Measurements from ENCODE around the gene TSHZ1.

The TSHZ1 gene

DNA sequence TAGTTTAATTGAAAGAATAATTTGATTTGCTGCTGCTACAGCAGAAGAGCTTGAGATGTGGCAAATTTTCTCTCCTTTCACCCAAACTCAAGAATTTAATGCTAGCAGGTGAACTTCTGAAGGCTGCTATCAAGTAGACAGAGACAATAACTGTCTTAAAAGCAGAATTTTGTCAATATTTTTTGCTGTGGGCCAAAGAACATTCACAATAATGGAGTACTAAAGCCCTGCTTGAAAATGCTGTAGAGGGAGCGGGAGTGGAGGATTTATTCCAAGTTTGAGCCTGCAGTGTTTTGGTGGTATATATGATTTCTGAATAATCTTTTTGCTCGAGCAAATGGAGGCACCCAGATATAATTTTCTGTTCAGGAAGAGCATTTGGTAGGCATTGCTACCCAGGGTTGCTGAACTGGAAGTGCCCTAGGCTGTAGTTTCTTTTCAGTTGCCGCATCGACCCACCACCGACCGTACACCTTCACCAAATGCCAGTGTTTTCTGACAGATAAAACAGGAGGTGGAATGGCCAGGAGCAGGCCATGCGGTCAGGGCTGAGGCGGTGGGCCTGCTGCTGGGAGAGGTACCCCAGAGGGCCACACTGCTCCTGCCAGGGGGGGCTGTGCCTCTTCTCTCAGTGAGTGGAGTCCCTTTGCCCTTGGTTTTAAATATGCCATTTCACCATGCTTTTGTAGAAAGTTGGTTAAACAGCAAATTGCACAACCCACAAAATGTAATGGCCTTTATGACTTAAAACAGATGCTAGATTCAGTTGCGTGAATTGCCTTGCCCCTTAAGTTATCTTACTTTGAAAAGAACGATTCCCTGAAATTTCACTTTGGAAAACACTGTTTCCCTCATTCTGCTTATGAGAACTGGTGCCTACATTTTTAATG, 36.4 kb downstream of the TSHZ1 start:
- no peak for DNase-seq (ENCODE audit: low read depth)

DNA sequence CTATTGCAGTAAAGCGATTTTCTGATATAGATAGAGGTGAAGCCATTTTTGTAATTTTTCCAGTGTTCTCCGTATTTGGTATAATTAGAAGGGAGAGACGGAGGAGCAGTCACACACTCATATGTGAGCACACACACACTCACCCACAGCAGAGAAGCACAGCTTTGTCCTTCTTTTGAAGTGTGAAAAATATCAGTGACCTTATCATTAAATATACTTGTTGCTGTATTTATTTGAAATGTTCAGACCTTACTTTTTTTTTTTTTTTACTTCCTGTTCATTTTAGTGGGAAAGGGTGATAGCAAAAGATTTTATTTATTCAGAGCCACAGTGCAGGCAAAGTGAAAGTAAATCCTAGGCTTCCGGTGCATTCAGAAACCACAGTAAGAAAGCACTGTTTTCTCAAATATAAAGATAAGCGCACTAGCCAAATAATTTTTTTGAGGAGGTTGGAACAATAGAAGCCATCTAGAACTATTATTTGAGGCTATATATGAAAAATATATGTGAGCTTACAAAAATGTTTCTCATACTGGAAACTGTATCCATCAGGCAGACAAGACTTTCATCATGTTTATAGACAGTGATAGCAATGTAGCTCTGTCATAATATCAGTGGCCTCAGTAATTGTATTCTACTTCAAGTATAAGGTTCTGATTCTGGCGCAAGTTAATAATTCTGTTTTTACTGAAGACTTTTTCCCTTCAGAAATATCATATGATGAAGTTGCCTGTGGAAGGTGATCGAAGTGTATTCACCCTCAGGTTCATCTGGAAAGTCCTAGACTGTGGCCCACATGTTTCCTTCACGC, 37.2 kb downstream of the TSHZ1 start:
- no peak for DNase-seq (ENCODE audit: low read depth)

DNA sequence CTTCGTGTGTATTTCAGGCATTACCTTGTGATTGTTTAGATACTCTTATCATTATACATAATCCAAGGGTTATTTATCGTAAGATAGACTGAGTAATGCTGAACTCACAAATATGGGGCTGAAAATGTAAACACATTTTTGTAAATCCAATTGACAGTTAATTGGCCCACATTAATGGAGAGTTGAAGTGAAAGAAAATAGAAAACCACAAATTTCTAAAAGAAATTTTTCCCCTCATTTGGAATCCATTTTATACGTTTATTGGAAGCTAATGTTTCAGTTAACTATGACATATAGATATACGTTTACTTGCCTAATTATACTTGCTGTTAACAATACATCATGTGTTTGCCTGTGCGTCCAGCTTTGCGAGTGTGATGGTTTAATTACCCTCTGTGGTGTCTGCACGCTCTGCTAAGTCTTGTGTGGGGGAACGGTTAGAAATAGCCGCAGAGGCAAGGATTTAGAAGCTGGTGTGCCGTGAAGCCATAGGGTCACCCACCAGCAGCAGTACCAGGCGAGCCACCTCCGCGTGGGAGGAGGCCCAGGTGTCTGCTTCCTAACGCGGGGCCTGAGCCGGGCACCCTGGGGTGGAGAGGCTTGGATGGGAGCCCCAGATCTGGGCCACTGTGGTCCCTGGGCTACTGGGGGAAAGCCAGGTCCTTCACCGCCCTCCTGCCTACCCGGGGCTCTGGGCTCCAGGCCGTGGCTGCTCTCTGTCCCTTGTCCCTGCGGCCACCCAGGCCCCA, 38.0 kb downstream of the TSHZ1 start:
- no peak for DNase-seq (ENCODE audit: low read depth)

DNA sequence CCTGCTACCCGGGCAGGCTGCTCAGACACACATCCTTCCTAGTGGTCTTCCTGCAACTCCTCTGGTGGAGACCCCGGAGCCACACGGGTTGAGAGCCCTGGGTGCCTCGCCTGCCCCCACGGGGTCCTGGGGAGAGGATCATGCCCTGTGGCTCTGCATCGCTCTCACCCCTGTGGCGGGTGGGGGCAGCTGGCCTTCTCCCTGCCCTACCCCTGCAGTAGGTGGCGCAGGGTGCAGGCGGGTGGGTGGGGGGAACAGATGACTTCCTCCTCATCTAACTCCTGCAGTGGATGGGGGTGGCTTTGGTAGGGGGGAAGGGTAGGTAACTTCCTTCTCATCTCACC, 38.5 kb downstream of the TSHZ1 start:
- DNase-seq (ENCODE audit: low read depth), result no peak

DNA sequence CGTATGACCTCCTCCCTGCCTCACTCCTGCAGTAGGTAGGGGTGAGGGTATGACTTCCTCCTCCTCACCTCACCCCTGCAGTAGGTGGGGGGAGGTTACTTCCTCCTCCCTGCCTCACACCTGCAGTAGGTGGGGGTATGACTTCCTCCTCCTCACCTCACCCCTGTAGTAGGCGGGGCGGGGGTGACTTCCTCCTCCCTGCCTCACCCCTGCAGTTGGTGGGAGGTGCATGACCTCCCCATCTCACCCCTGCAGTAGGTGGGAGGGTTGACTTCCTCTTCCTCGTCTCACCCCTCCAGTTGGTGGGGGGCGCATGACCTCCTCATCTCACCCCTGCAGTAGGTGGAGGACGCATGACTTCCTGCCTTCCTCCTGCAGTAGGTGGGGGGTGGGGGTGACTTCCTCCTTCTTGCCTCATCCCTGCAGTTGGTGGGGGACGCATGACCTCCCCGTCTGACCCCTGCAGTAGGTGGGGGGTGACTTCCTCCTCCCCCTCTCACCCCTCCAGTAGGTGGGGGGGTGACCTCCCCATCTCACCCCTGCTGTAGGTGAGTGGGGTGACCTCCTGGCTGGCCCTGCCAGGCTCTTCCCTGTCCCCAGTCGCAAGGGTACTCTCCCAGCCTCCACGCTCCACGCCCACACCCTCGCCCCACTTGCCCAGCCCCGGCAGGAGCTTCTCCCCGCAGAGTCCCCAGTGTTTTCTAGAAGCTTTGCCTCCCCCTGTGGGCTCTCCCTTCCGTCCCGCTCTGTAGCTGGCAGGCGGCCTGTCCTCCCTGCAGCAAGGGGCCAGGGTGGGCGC, 39.3 kb downstream of the TSHZ1 start:
- no peak for DNase-seq (ENCODE audit: low read depth)

DNA sequence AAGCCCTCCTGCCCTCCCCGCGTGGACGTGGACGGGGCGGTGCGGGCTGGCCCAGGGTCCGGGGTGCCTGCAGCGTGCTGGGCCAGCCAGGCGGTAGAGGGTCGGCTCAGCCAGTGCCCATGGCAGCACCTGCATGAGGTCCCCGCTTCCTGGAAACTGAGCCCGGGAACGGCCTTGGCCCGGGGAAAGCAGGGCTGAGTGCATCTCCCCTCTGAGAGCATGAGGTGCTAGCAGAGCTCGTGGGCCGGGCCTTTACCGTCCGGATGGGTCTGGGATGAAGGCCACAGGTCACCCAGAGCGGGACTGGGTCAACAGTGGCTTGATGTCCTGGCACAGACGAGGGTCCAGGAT, 39.8 kb downstream of the TSHZ1 start:
- DNase-seq (ENCODE audit: low read depth), result no peak

DNA sequence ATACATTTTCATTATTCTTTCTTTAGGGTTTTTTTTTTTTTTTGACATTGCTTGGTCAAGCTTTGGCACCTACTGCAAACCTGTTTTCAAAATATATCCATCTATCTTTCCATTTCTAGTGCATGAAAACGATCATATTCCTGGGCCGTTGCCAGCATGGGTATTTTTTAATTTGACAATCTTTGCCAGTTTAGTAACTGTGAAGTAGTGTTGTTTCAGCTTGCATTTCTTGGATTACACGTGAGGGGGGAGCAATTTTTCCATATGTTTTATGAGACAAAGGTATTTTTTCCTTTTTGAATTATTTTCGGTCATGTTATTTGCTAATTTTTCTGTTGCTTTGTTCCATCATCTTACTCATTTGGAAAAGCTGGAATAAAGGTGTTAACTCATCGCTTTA, 40.9 kb downstream of the TSHZ1 start:
- DNase-seq (ENCODE audit: low read depth), result no peak

DNA sequence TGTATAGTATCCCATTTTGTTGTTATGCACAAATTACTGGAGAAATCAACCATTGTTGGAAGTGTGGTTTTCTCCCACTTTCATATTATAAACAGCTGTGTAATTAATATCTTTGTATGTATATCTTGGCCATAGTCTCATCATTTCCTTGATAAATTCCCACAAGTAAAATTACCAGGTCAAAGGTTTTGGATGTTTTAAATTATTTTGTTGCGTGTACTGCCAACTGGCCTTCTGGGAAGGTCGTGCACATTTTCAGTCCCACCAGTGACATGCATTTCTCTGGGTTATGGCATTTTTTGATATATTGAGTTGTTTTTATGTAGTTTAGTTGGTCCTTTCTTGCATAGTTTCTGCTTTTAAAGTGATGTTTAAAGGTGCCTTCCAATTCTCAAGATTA, 41.5 kb downstream of the TSHZ1 start:
- DNase-seq (ENCODE audit: low read depth), result no peak

DNA sequence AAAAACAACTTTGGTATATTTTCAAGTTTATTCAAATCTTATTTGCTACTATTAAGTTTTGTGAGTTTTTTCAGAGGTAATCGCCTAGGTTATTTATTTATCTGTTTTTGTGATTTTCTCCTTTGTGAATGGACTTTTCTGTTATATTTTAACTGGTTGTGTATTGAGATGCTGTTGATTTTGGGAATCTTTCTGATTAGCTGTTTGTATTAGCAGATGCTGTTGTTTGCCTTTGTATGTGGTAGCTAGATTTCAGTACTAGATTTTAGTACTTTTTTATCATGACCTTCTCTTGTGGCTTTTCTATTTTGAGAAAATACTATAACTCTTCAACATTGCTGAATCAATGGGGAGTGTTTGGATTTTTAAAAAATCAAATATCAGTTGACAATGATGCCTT, 42.4 kb downstream of the TSHZ1 start:
- DNase-seq (ENCODE audit: low read depth), result no peak

DNA sequence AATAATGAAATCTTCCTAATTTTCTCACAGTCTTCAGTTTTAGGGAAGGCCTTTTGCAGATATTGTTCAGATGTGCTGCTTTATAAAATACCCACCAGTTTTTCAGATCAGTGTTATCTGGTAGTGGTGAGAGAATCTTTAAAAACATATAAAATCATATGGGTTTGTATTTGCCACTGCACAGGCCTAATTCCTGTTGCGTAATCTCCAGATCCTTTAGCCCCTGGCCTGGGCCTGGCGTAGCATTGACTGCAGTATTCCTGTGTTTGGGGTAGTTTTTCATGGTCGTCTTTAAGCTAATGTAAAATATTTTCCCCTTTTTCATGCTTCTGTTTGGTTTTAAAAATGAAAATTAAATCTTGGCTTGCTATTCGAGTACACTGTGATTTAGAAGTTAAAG, 43.2 kb downstream of the TSHZ1 start:
- no peak for DNase-seq (ENCODE audit: low read depth)

DNA sequence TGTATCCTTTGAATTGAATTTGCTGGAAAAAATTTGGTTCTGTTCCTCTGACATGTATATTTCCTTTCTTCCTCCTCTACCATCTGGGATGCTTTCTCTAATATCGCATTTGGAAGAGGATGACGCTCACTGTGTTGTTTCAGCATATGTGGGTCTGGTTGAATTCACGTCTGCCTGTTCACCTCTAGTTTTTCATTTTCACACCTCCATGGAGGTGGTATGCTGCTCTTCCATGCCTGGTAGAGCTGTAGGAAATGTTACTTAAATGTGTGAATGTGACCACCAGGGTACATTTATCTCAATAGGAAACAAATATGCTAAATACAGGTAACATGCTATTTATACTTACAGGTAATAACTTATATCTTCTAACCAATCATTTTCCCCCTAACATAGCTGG, 44.5 kb downstream of the TSHZ1 start:
- no peak for DNase-seq (ENCODE audit: low read depth)

DNA sequence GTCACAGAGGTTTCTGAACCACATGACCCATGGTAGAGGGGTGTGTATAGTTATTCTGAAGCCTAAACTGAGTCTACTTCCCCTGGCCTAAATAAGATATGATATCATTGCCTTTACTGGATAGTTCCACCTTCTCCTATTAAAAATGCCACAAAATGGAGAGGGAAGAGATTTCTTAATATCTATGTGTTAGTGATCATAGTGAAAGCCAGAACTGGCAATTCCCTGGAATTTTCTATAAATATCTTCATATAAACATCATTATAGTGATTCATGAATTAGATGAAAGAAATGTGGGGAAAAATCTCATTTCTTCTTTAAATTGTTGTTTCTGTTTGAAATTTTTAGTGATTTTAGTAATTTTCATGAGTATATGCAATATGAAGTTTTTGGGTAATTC, 45.8 kb downstream of the TSHZ1 start:
- DNase-seq (ENCODE audit: low read depth), result no peak

DNA sequence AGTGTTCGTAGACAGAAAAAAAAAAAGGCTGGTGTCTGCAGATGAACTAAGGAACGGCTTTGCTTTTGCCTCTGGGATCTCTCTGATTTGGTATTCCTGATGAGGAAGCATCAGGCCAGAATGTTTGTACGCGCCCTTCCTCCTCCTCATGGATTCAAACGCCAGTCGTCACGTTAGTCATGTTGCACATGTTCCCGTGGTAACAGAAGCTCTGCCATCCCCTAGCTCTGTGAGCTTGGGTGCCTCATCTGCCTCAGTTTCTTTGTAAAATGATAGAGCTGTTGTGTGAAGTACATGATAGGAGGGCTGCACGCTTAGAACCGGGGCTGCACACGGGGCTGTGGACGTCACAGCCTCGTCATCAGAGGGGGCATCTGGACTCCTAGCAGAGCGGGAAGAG, 47.0 kb downstream of the TSHZ1 start:
- no peak for DNase-seq (ENCODE audit: low read depth)

DNA sequence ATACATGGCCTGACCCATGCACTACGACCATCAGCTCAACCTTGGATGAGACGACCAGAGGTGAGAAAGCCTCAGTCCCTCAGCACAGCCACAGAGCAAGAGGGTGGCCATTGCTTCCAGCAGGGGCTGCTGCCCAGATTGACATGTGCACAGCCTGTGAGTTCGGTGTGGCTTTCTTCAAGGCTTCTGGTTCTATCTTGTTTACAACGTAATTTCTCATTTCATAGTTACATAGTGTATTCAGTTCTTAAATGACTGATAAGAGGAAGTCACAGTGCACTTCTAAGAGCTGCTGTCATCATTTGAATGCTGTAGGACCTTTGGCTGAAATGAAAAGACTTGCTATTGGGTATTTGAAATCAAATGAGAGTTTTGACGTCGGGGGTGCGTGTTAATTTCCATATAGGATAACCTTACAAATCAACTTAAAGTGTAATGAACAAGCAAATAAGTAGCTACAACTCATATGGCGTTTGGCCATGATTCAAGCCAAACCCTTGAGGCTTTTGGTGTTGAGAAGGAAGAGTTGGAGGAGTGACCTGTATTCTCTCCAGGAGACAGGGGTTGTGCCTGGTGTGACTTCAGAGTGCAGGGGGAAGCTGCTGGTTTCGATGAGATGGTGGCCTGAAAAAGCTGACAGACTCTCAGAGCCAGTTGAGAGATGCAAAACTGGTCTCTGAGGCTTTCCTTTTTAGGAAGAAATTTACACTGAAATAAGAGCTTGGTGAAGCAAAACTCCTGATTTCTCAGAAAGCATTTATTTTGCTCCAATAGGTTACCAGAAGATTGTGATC, 51.0 kb downstream of the TSHZ1 start:
- DNase-seq (ENCODE audit: low read depth), result no peak

DNA sequence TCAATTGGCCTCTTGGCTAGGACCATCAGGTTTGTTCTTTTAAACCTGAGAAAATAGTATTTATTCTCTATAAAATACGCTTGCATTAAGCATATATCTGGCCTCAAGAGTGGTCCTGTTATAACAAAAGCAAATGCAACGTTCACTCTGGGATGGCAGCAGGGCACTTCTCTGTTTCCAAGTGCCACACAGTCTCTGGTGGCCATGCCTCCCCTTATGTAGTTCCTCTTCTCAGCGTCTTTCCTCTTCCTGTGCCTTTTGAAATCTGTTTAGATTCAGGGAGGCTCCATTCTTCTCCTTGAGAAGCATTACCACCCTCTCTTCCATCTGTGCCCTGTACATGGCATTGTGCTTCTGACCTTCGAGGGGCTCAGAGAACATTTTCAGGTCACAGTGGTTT, 51.9 kb downstream of the TSHZ1 start:
- no peak for DNase-seq (ENCODE audit: low read depth)

DNA sequence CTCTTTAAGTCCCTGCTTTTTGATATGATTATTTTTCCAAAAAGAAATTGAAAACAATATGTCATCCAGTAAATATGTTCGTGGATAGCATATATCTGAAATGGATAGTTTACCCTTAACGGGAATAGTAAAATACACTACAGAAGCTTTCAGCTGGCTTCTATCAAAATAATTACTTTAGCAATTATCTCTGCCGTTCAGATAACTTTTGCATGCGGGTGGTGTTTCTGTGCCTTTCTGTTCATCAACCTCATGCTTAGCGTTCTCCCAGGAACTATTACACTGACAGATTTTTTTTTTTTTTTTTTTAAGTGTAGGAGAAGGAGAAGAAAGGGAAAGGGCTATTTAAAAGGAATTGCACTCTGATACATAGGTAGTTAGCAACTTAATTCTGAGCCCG, 53.6 kb downstream of the TSHZ1 start:
- DNase-seq (ENCODE audit: low read depth), result no peak

DNA sequence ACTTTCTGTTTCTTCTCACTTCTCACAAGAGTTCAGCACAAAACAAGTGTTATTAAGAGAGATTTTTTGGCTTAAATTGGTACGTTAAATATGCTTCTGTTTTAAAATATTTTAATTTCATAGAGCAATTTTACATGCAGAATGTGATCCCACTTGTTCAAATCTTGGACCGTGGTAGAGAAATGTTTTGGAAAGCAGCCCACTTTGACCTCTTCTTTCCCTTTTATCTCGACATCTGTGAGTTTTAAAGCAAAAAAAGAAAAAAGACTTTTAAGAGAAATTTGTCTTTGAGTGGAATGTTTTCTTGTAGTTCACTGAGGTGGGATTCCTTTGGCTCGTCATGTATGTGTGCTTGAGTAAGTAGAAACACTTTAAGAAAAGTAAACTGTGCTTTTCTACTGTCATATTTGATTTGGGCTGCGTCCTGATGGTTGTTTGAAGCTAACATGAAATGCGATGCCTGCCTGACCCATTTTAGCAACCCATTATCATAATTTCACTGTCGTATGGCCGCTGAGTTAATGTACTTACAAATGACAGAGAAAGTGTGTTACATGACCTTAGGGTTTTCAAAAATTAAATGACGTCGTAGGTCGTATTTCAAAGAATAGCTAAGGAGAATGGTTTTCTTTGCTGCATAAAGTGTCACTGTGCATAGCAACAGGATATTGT, 54.5 kb downstream of the TSHZ1 start:
- no peak for DNase-seq (ENCODE audit: low read depth)

DNA sequence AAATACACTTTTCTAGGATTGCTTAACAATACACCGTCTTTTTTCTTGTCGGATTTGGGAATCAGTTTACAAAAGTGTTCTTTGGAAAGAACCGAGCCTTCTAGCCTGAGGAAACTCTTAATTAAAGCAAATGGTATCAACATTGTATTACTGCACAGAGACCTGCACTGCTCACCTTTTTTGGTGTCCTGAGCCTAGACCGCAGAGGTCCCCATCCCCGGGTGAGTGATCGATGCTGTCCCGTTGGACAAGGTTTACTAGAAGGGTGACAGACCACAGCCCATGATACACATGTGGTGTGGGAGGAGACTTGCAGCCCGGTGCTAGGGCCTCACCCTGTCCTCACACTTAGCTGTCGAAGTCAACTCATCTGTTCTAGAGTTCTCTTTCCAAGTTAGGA, 55.3 kb downstream of the TSHZ1 start:
- no peak for DNase-seq (ENCODE audit: low read depth)

DNA sequence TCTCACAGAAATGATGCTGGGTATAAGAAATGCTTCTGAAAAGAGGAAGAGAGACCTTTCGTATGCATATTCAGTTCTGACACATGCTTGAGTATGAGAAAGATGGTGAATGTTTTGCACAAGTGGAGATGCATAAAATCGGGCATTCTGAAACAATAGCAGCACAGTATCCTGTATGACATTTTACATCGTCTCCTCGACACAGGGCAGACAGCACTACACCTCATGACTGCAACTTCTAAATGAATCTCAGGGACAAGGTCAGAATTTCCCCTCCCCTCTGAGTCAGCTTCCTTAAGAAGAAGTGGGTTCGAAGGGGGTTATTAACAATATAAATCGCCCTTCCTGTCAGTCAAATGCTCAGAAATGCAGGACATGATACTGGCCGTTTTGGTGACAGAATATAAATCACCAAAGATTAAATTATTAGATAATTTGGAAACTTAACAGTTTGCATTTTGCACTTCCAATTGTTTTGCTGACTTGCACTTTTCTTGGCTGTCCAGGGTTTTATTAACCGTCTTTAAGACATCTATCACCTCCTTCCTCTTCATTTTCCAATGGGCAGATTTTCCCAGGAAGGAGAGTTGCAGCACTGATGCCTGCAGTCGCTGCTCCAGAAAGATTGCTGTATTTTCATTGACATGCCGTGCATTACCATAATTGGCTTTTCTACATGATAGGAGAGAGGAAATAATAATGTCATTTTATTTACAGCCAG, 57.2 kb downstream of the TSHZ1 start:
- no peak for DNase-seq (ENCODE audit: low read depth)

DNA sequence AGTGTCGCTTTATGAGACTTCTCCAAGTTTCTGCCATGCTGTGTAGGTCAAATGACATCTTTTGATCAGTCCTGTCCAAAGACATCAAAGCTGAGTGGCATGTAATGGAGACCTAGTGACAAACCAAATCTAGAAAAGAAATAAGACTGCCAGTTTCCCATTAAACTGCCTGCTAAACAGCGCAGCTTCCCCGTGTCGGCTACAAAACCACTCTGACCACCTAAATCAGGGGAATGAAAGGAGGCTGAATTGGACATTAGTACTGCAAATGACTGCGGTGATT, 57.7 kb downstream of the TSHZ1 start:
- no peak for DNase-seq (ENCODE audit: low read depth)

Measured in stimulated activated CD8-positive, alpha-beta memory T cell treated with anti-CD3 and anti-CD28 coated beads, Interleukin-15, amount 100 ng/mL, for 24 hours (primary cell).